CD4-positive, alpha-beta memory T cell (primary cell): ENCODE data around the gene ACAP2. TPM values are rescaled to one million over a fixed set of nuclear protein-coding genes. Genes with fewer than 3 reads are reported as not detected.

ENCODE experiments used
- polyA plus RNA-seq, 2 donors: library from polyadenylated mRNA; unstranded; fragments of 300-500 nt; fragmentation: Illumina TruSeq; gene quantifications; one replicate each; pipeline ENCODE4 v1.2.3, GENCODE V29; 2021
- total RNA-seq, 2 experiments: library from RNA; stranded (reverse); gene quantifications; one replicate each; pipeline ENCODE4 v1.2.3, GENCODE V29; 2021

ACAP2 gene
- total and polyA plus RNA-seq, 4 experiments from 2014 or later, result 40.9 to 73.5 (median 63.1) TPM

Other genes starting within 250 kb of the ACAP2 start
- 1 to 10 TPM; 3.9 to 4.4 TPM for gene XXYLT1, start 171.9 kb downstream of the ACAP2 start, total RNA-seq
- gene XXYLT1, start 171.9 kb downstream of the ACAP2 start, polyA plus RNA-seq, result 1 to 10 TPM; 4.2 to 6.3 TPM
- gene PPP1R2, start 100.3 kb upstream of the ACAP2 start, total RNA-seq, result 100 to 1,000 TPM; 136 to 137 TPM
- 100 to 1,000 TPM; 302 to 303 TPM for gene PPP1R2, start 100.3 kb upstream of the ACAP2 start, polyA plus RNA-seq
- gene APOD, start 140.9 kb upstream of the ACAP2 start, total RNA-seq, result not detected
- not detected for gene APOD, start 140.9 kb upstream of the ACAP2 start, polyA plus RNA-seq